K562 treated with DMSO at 1 percent for 24 hours (cell line): ENCODE data around the gene SRCAP. TPM values are rescaled to one million over a fixed set of nuclear protein-coding genes. Genes with fewer than 3 reads are reported as not detected.

ENCODE experiments used
- total RNA-seq: library from RNA; unstranded; fragments of 300-600 nt; gene quantifications from 2 replicates; pipeline ENCODE4 v1.2.3, GENCODE V29; 2022; ENCODE audit warnings: low read depth; ENCODE audit not compliant: insufficient read depth

SRCAP gene
- 30.5 and 36.6 TPM in 2 replicates for total RNA-seq

GRCh38 chr16:30698816-30699614 lies at the start of gene SRCAP:
TSS of gene SRCAP (plus strand) at chr16:30699171. CDS start at chr16:30700825, 1,654 bp downstream.

GRCh38 chr16:30650369-30651123 lies 48.4 kb upstream of the SRCAP start, which contains the start of gene PRR14:
TSS of gene PRR14 (plus strand) at chr16:30650960. CDS start at chr16:30651646, 686 bp downstream.

GRCh38 chr16:30657866-30658730 lies 40.9 kb upstream of the SRCAP start, which contains the start of gene FBRS:
TSS of gene FBRS (plus strand) at chr16:30658431. CDS start at chr16:30659519, 1,088 bp downstream.

GRCh38 chr16:30747799-30748633 lies 49.0 kb downstream of the SRCAP start, which contains the start of gene PHKG2:
TSS of gene PHKG2 (plus strand) at chr16:30748425. CDS start at chr16:30748821, 396 bp downstream.

GRCh38 chr16:30761928-30762902 lies 63.2 kb downstream of the SRCAP start, which contains the start of the genes CFAP119 and RNF40:
TSS of gene CFAP119 (minus strand) at chr16:30762062. CDS start at chr16:30761748, 314 bp downstream.
TSS of gene RNF40 (plus strand) at chr16:30762322. CDS start at chr16:30762546, 224 bp downstream.

GRCh38 chr16:30786936-30787612 lies 88.1 kb downstream of the SRCAP start, which contains the start of gene ZNF629:
TSS of gene ZNF629 (minus strand) at chr16:30787205. CDS start at chr16:30784482, 2,723 bp downstream.

Other genes with a start within 250 kb of the SRCAP start
- gene ITGAL, start 226.4 kb upstream of the SRCAP start, total RNA-seq = not detected in 2 replicates
- gene ZNF768, start 172.6 kb upstream of the SRCAP start, total RNA-seq = 79.0 and 80.1 TPM in 2 replicates
- gene ZNF747, start 164.3 kb upstream of the SRCAP start, total RNA-seq = 4.0 and 5.9 TPM in 2 replicates
- gene ZNF764, start 140.8 kb upstream of the SRCAP start, total RNA-seq = 11.6 and 14.7 TPM in 2 replicates
- 11.1 and 12.9 TPM in 2 replicates for gene ZNF688, start 127.5 kb upstream of the SRCAP start, total RNA-seq
- 4.4 and 5.6 TPM in 2 replicates for gene ZNF785, start 113.5 kb upstream of the SRCAP start, total RNA-seq
- gene ZNF689, start 88.8 kb upstream of the SRCAP start, total RNA-seq = 12.7 and 15.4 TPM in 2 replicates
- 66.5 and 87.0 TPM in 2 replicates for gene PRR14, start 48.2 kb upstream of the SRCAP start, total RNA-seq
- 64.4 and 71.6 TPM in 2 replicates for gene FBRS, start 40.7 kb upstream of the SRCAP start, total RNA-seq
- 50.6 and 51.7 TPM in 2 replicates for gene PHKG2, start 49.3 kb downstream of the SRCAP start, total RNA-seq
- 12.9 and 15.0 TPM in 2 replicates for gene CFAP119, start 62.9 kb downstream of the SRCAP start, total RNA-seq
- gene RNF40, start 63.2 kb downstream of the SRCAP start, total RNA-seq = 95.9 and 110 TPM in 2 replicates
- 16.4 and 17.8 TPM in 2 replicates for gene ZNF629, start 88.0 kb downstream of the SRCAP start, total RNA-seq
- 39.7 and 39.8 TPM in 2 replicates for gene BCL7C, start 194.9 kb downstream of the SRCAP start, total RNA-seq
- 3.7 and 4.2 TPM in 2 replicates for gene CTF1, start 197.4 kb downstream of the SRCAP start, total RNA-seq
- gene FBXL19, start 224.4 kb downstream of the SRCAP start, total RNA-seq = 30.5 TPM in 2 replicates
- gene ORAI3, start 249.9 kb downstream of the SRCAP start, total RNA-seq = 86.5 and 97.3 TPM in 2 replicates